Measurements from ENCODE around the gene CMIP.

The CMIP gene

DNA sequence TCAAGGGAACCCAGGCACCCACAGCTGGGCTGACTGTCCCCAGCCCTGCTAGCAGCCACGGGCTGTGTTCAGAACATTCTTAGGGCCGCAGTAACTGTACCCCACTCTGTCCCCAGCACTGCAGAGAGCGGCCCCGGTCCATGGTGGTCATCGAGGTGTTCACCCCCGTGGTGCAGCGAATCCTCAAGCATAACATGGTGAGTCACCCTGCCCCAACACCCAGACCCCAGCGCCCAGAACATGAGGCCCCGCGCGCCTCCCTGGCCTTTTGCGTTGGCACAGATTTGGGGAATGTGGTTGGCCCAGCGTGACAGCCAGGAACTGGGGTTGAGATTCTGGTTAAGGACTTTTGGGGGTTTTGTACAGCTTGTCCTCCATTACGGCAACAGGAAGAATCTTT lies 219.5 kb downstream of the CMIP start:
- DNase-seq (ENCODE audit: low read depth), result no peak

DNA sequence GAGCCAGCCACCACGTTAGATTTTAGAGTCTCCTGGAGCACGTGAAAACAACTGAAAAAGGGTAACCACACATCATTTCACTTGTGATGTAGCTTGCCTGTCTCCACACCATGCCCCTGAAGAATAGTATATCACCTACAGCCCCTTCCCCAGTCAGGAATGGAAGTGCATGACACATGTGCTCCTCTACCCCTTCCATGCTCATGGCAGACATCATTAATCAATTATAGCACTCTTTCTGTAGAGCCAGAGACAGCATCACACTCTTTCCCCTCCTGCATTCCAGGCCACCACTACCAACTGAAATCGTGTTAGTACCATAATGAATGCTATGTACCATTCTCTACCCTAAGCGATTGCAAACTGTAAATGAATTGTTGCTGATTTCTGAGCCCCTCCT lies 221.0 kb downstream of the CMIP start:
- DNase-seq (ENCODE audit: low read depth), result no peak

DNA sequence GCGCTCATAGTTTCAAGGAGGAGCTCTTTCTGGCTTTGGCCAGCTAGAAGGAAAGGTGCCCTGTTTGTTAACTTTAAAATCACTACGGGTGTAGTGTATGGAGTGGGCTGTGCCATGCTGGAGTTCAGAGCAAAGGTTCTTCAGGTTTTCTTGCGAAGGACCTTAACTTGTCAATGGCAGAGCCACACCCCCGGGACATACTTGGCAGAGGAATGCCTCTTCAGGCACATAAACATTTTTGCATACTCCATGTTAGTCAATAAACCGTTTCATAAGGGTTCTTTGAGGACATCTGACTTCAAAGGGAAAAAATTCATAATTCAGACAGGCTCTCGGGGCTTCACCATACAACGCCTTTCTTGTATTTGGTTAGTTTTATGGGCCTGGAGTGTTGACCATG lies 221.5 kb downstream of the CMIP start:
- DNase-seq (ENCODE audit: low read depth), result no peak

DNA sequence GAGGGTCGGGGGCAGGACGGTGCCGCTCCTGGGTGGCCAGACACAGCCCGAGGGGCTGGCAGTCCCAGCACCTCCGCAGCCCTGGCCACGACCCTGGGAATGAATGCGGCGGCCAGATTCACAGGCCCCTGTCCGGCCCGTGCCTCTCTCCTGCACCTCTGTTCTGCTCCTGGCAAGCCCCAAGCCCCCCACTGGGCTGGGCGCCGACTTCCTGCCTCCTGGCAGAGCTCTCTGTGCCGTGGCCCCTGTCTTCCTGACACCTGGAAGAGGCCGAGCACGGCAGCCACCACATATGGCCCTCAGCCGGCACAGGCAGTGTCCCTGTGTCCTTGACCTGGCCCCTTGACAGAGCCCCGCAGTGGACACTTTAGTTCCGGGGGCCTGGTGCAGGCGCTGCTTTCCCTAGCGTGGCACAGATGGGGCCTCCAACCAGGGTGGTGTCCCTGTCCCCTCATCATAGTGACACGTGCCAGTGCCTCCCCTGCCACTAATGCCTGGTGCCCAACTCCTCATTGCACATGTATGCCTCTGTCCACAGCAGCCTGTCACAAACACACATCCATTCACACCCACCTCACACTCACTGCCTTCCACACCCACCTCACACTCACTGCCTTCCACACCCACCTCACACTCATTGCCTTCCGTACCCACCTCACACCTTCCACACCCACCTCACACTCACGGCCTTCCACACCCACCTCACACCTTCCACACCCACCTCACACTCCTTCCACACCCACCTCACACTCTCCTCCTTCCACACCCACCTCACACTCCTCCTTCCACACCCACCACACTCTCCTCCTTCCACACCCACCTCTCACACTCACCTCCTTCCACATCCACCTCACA lies 223.9 kb downstream of the CMIP start:
- DNase-seq (ENCODE audit: low read depth), result no peak

DNA sequence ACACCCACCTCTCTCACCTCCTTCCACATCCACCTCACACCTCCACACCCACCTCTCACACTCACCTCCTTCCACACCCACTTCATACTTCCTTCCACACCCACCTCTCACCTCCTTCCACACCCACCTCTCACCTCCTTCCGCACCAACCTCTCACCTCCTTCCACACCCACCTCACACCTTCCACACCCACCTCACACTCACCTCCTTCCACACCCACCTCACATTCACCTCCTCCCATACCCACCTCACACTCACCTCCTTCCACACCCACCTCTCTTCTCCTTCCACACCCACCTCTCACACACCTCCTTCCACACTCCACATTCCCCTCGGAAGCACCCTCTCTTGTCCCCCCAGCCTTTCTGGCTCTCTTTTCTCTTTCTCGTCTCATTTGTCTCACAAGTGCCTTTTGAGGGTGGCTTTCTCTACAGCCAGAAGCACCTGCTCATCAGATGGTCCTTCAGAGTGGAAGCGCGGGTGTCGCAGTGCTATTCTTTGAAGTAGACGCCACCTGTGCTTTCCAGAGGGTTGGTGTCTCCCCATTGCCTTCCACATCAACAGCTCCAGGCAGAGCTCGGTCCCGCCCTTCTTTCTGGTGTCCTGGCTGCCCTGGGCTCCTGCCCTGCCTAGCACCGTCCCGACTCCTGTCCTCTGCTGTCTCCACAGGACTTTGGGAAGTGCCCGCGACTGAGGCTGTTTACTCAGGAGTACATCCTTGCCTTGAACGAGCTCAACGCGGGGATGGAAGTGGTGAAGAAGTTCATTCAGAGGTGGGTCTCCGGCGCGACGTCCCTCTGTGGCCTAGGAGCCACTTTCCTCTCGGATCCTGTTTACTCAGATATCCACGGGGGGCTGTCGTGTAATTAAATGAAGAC lies 225.1 kb downstream of the CMIP start:
- no peak for DNase-seq (ENCODE audit: low read depth)

DNA sequence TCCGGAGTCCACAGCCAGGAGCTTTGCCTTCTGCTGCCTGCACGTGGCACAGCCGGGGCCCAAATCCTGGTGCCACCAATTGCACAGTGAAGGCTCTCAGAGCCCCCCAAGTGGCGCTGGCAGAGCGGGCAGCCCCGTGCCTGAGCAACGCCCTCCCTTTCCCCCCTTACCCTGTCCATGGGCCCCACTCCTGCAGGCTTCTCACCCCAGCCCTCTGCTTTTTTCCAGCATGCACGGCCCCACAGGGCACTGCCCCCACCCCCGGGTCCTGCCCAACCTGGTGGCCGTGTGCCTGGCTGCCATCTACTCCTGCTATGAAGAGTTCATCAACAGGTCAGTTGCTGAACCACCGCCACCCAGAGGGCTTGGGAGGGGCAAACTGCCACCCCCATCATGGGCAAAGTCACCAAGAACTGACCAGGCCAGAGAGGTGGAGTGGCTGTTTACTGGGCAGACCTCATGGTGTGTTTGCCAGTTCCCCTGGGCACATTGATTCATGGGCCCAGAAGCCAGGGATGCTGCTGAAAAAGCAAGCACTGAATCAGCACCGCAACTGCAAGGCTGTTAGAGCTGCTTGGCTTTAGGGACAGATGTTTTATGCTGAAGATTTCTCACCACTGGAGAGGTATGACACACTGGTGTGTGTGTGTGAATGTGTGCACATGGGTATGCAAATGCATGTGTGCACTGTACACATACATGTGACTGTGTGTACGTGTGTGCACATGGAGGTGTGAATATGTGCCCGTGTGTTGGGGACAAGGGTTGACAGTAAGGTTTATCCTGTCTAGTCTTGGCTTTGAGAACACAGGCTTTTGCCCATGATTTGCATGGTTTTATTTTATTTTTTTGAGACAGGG lies 227.4 kb downstream of the CMIP start:
- no peak for DNase-seq (ENCODE audit: low read depth)

DNA sequence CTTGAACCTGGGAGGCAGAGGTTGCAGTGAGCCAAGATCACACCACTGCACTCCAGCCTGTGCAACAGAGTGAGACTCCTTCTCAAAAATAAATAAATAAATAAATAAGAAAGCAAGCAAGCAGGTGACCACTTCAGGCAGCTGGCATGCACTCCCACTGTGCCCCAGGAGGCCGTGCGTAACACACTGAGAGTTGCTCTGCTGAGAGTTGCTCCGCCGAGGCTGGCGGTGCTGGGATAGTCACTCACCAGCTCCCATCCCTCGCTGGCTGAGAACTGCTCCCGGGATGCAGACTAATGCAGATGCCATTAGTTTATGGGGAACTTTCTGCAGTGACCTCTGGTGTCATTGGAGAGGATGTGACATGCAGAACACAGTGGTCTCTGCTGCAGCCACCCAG lies 228.8 kb downstream of the CMIP start:
- no peak for DNase-seq (ENCODE audit: low read depth)

DNA sequence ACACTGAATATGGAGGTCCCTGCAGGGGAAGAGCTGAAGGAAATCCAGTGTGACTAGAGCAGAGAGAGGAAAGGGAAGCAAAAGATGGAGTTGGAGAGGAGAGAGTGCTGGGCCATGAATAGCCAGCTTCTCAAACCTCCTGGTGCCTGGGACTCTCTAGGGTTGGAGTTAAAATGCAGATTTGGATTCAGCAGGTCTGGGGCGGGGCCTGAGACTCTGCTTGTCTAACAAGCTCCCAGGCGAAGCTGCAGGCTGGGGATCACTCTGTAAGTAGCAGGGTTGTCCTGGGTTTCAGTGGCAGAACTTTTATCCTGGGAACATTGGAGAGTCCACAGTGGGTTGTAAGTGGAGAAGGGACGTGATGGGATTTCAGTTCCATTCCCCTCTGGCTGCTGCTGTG lies 231.1 kb downstream of the CMIP start:
- DNase-seq (ENCODE audit: low read depth), result no peak

DNA sequence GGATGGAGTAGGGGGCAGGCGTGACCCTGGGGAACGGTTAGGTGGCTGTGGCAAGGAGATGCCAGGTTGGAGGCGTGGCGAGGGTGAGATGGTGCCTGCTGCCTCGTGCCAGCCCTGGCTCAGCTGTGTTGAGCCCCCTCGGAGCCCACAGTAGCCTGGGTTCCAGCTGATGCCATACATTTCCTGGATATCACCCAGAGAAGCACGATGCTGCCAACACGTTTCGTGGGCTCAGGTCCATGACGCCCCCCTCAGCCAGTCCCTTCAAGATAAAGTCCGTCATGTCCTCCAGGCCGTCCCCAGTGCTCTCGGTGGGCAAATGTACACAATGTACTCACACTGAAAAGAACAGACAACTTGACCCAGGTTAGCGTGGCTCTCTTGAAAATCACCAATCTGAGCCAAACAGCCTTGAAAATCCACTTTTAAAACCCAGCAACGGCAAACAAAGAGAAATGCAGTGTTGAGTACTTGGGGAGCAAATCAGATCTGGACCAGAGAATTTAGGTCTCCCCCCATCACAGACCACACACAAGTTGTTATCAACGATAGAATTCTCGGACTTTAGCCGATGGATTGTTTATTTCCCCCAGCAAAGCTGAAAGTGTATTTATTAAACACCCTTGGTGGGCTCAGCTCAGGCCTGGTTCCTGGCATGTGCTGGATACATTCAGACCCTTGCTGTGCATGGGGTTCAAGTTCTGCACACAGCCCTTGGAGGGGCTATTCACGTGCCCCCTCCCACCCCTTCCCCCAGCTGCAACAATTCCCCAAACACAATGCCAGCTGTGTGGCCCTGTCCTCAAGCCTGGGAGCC lies 231.7 kb downstream of the CMIP start:
- no peak for DNase-seq (ENCODE audit: low read depth)

DNA sequence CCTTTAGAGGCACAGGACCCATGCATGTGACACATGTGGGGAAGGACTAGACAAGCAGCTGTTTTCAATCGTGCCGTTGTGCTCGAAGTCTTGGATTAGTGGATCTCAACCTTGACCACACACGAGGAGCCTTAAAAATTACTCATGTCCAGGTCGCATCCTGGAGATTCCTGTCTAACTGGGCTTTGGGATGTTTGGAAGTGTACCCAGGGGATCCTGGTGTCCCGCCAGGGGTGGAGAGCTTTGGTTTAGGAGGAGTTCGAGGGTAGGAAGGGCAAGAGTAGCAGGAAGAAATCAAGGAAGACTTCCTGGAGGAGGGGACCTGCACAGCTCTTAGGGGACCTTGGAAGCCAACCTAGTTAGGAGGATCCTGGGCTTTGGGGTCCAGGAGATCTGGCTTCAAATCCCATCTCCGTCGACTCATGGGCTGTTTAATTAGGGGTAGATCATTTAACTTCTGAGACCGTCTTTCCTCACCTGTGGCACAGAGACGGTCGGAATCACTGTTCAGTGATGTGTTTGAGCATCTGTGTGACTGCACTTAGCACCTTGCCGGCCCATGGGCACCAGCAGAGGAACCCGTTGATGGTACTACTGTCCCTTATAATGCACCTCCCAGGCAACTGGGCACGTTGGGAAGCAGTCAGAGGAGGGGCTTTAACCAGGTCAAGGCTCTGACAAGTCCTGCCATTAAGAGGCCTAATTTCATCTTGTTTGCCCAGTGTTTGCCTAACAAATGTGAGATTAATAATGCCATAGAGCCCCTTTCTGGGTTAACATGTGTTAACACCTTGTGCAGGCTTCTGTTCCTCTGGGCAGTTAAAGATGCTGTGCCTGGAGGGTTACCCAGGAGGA lies 232.5 kb downstream of the CMIP start:
- DNase-seq (ENCODE audit: low read depth), result no peak

DNA sequence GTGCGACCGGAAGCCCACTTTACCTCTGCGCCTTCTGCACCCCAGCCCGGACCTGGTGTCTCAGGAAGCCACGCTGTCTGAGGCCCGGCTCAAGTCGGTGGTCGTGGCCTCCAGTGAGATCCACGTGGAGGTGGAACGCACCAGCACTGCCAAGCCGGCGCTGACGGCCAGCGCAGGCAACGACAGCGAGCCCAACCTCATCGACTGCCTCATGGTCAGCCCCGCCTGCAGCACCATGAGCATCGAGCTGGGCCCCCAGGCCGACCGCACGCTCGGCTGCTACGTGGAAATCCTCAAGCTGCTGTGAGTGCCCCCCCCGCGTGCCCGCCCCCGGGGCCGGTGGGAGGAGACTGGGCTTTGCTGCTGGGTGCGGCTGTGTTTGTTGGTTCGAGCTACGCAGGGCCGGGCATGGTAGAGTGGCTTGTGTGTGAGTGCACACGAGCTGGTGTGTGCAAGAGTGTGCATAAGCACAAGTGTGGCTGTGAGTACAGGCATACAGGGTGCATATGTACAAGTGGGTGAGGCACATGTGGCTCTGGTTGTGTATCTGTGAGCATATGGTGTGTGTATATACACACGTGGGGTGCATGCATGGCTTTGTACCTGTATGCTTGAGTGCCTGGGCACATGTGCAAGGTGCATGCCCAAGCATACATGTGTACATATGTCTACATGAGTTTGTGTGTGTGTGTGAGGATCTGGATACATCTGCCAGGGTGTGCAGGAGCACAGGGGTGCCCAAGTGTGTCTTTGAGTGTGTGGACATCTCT lies 233.9 kb downstream of the CMIP start:
- DNase-seq (ENCODE audit: low read depth), result no peak

DNA sequence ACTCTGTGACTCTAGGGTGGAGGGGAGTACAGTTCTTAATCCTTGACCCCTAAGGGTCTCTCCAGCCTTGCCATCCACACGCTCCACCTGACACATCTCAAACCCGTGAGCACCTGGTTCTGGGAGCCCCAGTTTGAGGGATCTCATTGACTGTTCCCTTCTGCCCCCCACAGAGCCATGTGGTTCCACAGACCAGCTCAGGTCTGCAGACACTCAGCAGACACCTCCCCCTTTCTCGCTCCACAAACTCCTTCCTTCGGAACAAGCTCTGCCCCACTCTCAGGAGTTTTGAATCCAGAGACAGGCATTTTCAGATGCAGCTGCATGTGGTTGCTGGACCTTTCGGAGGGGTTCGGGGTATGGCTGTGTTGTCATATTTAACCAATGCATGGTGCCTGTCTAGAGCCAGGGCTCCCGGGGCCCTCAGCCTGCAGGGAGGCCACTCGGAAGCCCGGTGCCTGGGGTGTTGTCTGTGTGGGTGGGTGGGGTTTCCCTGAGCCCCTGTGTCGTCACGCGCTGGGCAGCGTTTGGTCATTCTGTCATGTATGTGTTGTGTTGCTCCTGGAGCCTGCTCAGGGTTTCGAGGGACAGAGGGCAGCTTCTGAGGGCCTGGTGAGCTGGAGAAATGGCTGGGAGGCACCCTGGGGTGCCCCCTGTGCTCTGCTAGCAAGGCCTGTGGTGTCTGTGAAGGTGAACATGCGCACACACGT lies 235.3 kb downstream of the CMIP start:
- DNase-seq (ENCODE audit: low read depth), result no peak

DNA sequence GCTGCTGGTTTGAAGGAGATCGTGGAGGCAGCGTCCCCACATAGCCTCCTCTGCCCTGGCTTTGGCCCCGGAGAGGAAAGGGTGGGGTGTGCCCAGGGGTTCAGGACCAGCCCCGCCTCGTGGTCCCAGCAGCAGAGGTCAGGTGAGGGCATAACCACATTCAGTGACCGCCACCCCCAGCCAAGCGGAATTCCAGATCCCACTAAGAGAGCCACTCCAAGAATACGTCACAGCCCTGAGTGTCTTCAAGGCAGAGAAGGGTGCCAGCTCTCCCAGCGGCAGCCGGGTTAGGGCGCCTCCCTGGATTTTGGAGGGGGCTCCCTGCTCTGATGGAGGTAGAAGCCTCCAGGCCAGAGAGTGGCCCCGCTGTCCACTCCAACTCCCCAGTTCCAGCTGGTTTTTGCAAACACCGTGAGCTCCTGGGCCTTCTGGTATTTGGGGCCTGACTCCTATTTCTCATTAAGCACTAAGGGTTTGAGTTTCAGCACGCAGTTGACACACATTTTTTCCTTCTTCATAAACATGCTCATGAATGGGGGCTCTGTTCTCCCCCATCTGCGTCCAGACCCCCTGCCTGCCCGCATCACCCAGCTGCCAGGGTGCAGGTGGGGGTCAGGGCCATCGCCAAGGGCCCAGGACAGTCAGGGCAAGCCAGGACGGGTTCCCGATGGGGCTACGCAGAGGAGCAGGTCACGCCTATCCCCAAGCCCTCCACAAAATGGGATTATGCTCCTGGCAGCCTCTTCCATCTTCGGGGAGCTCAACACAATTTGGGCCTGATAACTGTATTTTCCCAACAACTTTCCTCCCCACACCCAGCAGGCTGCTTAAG lies 236.1 kb downstream of the CMIP start:
- DNase-seq (ENCODE audit: low read depth), result no peak

DNA sequence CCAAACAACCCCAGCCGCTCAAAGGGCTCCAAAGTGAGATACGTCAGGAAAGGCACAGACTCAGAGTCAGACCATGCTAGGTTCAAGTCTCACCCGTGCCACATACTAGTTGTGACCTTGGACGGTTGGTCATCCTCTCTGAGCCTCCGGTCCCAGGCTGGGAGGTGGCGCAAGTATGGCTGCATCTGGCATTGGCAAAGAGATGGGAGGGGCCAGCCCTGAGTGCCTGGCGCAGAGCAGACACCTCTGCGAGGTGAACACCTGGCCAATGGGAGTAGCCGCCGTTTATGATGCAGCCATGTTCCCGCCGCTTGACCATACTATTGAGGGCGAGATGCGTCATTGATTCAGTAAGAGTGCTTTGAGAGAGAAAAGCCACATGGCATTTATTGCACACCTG lies 236.7 kb downstream of the CMIP start:
- no peak for DNase-seq (ENCODE audit: low read depth)

DNA sequence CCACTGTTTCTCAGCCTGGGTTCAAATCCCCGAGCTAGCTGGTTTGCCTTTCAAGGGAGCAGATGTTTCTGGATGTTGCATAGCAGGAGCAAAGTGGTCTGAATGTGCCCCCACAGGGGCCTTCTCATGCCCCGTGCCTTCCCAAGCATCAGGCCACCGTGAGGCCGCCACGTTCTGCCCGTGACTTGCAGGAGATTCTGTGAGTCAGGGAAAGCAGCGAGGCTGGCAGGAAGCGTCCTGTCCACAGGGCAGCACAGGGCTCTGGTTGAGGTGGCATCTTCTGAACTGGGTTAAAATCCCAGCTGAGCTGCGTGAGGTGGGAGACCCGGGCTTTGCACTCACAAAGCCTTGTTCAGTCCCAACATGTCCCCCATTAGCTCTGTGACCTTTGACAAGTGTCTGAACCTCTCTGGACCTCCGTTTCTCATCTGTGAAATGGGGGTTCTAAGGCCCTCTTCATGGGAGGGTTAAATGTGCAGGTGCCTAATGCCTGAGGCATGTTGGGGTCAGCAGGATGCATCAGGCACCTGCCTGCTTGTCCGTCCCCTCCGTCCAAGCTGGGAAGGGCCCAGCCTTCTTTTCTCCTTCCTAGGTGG lies 239.7 kb downstream of the CMIP start:
- no peak for DNase-seq (ENCODE audit: low read depth)

DNA sequence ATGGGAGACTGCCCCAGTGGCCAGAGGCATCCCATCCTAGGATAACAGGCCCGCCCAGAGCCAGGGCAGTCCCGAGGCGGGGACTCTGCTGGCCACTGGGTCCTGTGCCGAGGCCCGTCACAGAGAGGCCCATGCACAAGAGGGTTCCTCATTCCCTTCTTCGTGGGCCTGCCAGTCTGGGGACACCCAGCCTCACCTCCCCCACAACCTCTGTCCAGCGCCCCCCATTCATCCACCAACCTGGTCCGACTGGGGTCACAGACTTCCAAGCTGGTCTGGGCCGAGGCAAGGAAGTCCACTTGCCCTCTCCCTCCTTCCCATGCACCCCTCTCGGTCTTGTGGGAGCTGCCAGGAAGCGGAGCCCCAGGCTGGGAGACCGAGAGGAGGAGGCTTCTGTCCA lies 240.3 kb downstream of the CMIP start:
- no peak for DNase-seq (ENCODE audit: low read depth)

DNA sequence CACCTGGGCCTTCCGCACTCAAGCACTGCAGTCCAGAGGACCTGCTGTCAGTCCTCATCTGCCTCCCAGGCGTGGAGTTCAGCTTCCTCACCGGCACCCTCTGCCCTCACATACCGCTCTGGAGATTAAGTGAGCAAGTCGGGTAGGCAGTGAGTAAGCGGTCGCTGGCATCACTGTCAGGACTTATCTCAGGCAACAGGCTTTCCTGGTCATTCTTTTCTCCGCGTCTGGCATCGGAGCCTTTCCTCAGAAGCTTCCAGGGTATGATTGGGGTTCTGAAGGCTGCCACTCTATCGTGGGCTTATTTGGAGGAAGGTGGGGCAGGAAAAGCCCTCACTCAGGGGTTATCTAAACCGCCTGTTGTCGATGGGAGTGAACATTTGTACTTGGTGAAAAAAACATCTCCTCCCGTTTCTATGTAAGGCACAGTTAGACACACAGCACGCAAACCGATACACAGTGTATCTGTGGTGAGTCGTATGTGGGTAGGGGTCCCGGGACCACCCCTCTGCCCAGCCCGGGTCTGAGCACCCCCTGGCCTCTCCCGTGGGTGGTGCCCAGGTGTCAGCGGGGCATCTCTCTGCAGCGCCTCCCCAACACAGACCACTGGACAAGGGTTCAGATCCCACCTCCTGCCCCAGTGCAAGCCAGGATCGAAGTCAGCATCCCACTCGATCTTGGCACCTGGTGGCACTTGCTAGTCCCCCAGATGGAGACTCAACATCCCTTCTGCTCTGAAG lies 242.0 kb downstream of the CMIP start:
- DNase-seq (ENCODE audit: low read depth), result no peak

Data from HS-5 (cell line).